Retina (tissue), 1 donor: Measurements from ENCODE around the gene GFOD1.
"Not testable (repeated sequence)": the region's sequence is repeated elsewhere in the genome, so short reads cannot be mapped to it uniquely, and the experiment has no call there.

Experiments
- DNase-seq: peaks from one replicate; pipeline ENCODE4 v3.0.0-alpha.2; 2016

GFOD1 gene

GRCh38 chr6:13462458-13463327, 24.7 kb downstream of the GFOD1 start:
- peak; percentile 35 for DNase-seq

- no peak for DNase-seq
These were observed 25.6 kb downstream of the GFOD1 start for GRCh38 chr6:13461805-13462204.

GRCh38 chr6:13461307-13461706, 26.1 kb downstream of the GFOD1 start:
- no peak for DNase-seq

GRCh38 chr6:13460289-13460688, 27.1 kb downstream of the GFOD1 start:
- DNase-seq = not testable (repeated sequence)

GRCh38 chr6:13457577-13457976, 29.8 kb downstream of the GFOD1 start:
- DNase-seq = no peak

GRCh38 chr6:13455552-13455966, 31.8 kb downstream of the GFOD1 start:
- no peak for DNase-seq

- DNase-seq = no peak
These were observed 32.8 kb downstream of the GFOD1 start for GRCh38 chr6:13454286-13455221.

GRCh38 chr6:13453771-13454251, 33.6 kb downstream of the GFOD1 start:
- no peak for DNase-seq

GRCh38 chr6:13453153-13453552, 34.2 kb downstream of the GFOD1 start:
- no peak for DNase-seq

- no peak for DNase-seq
These were observed 34.9 kb downstream of the GFOD1 start for GRCh38 chr6:13452346-13453117.

GRCh38 chr6:13451181-13451895, 36.1 kb downstream of the GFOD1 start:
- DNase-seq = no peak

GRCh38 chr6:13450628-13451027, 36.8 kb downstream of the GFOD1 start:
- DNase-seq = no peak

GRCh38 chr6:13447949-13448724, 39.3 kb downstream of the GFOD1 start:
- DNase-seq = no peak

GRCh38 chr6:13446381-13446780, 41.0 kb downstream of the GFOD1 start:
- no peak for DNase-seq

- DNase-seq = no peak
These were observed 41.7 kb downstream of the GFOD1 start for GRCh38 chr6:13445744-13446115.

- DNase-seq = no peak
These were observed 42.2 kb downstream of the GFOD1 start for GRCh38 chr6:13445005-13445743.

- DNase-seq = no peak
These were observed 42.8 kb downstream of the GFOD1 start for GRCh38 chr6:13444604-13445003.

GRCh38 chr6:13443978-13444377, 43.4 kb downstream of the GFOD1 start:
- DNase-seq = not testable (repeated sequence)

GRCh38 chr6:13441778-13442177, 45.6 kb downstream of the GFOD1 start:
- no peak for DNase-seq

- DNase-seq = no peak
These were observed 47.8 kb downstream of the GFOD1 start for GRCh38 chr6:13439644-13440043.

GRCh38 chr6:13438126-13438525, 49.3 kb downstream of the GFOD1 start:
- DNase-seq = no peak
